Left renal pelvis (tissue), 4 donors: ENCODE measurements around the gene PHC1. TPM values are rescaled to one million over a fixed set of nuclear protein-coding genes. Genes with fewer than 3 reads are reported as not detected.

Experiments used
- DNase-seq, 4 donors: peaks; one replicate each; pipeline ENCODE4 v3.0.0-alpha.2; 2013; ENCODE audit warnings: low read depth in 4 of 4, low spot score in 3 of 4
- polyA plus RNA-seq, 4 donors: library from polyadenylated mRNA; unstranded; fragments of 120-200 nt; gene quantifications; one replicate each; pipeline ENCODE4 v1.2.1, GENCODE V29; 2013; ENCODE audit not compliant: insufficient read length in 4 of 4

Gene PHC1
- polyA plus RNA-seq, 4 donors, result 78.5 to 111 (median 88.7) TPM

DNA sequence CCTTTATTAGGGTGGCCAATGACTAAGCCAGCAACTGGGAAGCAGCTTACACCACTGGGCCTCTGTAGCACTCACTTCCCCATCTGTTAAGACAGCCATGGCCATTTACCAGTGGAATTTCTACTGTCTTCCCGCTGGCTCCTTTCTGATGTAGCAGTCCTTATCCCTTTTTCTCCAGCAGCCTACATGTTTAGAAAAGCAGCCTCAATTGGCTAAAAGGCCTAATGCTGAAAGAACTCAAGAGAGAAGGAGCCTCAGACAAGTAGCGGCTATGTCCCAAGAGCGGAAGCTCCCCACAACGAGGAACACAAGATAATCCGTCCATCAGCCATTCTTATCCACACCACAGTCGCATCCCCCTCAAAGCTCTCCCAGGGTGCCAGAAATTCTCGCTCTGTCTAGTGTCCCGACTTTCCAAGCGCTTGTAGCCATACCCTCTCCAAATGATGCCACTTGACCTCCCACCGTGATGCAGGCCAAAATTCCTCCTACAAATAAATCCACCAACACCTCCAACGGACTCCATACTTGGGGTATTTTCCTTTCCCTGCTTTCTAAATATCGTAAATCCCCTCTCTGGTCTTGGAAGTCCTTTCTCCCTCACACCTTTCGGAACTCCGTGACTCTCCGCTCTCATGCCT lies 34.5 kb downstream of the PHC1 start:
- peak in 2 of 4 donors; percentile 5 to 12 for DNase-seq

DNA sequence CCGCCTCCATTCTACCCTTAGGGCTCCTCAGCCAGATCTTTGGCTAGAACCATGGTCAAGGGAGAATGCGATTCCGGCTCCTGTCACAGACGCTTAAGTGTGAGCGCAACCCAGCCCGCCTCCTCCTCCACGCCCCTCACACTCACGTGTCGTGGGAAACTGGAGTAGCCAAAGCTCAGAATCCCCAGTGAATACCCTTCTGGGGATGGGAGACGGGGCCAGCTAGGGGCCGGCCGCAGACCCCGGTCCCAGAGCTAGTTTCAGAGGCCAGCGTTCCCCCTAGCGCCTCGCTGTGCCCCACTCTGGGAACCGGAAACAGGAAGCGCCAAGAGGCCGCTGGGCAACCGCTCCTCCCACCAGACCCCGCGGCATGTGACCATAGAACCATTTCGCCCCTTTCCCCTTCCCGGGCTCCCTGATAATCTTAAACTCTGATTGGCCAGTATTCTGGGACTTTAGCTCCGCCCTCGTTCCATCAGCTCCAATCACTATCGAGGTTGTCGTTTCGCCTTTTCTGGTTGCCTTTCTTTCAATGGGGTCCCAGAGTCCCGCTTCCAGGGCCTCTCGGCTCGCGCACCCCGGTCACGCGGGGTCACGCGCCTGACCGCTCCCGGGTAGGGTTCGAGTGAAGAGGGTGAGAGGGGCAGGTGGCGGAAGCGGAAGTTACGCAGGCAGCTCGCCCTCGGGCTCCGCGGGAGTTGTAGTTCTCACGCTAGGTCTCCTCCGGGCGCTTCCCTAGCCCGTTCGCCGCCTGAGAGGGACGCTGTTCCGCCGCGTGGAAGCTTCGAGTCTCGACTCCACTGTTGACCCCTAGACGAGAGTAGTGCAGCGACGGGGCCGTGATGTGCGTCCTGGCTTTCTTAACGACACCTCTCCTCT lies 35.3 kb downstream of the PHC1 start, which contains the start of gene M6PR:
TSS of gene M6PR (minus strand) at position 304 of the 879 bp plus-strand sequence. CDS start 3,241 bp downstream, outside the sequence.
- DNase-seq, result peak; percentile 88 to 93 (median 91)

DNA sequence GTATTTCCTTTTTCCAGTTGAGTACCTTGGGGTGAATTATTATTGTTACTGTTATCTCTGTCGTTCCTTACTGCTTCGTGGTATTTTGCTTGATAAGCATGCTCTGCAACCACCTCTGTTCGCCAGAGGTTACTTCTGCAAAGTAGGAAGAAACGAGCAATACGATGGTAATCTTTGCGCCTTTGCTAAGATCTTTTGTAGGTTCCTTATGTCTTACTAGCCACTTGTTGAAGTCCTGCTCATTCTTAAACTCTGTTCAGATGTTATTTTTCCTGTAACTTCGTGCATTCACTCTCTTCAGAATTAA lies 35.9 kb downstream of the PHC1 start:
- no peak for DNase-seq

DNA sequence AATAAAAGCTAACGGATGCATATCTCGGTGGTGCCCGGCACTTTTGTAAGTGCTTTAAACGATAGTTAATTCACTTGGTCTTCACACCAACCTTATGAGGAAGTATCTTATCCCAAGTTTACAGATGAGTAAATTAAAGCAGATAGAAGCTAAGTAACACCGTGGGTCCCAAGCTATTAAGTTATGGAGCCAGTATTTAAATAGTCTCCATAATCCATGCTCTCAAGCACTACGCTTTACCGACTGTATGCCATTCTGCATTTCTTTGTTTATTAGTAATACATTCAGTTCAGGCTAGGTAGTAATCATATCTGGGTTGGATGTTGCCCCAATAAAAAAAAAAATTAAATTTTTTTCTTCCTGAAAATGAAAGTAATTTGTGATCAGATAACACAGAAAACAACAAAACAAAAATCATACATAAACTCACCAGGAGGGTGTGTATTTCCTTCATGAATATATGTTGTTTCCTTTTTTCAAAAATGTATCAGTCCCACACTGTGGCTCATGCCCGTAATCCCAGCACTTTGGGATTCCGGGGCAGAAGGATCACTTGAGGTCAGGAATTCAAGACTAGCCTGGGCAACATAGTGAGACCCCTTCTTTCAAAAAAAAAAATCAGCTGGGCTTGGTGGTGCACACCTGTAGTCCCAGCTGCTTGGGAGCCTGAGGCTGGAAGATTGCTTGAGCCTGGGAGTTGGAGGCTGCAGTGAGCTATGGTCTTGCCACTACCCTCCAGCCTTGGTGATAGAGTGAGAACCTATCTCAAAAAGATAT lies 36.6 kb downstream of the PHC1 start:
- DNase-seq, result no peak

DNA sequence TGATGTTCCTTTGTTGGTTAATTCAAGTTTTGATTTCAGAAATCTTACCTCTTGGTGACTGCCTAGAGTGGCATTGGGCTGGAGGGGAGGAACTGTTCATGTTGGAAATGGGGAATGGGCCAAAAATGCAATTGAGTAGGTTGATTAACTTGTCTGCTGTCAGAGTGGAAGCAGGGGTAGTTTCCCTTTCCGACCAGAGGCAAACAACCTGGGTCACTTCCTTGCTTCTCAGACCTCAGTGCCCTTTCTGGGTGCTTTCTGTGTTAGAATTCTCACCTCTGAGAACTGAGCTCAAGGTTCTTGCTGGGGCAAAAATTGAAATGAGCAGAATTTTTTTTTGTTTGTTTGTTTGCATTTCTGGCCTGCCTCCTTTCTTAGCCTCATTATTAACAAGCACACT lies 37.4 kb downstream of the PHC1 start:
- DNase-seq, result no peak

DNA sequence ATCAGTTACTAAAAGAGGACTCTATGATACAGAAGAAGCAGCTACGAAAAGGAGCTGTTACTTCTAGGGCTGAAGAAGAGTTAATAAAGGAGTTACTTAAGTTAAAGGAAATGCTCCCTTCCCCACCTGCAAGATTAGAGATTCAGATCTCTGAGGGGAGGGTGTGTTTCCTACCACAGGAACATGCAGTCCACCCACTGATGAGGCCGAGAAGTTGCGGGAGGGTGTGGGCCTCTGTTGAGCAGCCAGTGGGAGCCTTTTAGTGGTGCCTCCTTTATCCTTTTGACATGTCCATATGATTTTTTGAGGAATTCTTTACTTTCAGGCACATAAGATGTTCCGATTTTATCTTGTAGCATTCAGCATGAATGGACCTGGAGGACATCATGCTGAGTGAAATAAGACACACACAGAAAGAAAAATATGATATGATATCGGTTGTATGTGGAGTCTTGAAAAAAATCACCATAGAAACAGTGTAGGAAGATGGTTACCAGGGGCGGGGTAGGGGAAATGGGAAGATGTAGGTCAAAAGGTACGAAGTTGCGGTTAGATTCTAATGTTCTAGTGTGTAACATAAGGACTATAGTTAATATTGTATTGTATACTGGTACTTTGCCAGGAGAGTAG lies 39.6 kb downstream of the PHC1 start:
- no peak for DNase-seq

DNA sequence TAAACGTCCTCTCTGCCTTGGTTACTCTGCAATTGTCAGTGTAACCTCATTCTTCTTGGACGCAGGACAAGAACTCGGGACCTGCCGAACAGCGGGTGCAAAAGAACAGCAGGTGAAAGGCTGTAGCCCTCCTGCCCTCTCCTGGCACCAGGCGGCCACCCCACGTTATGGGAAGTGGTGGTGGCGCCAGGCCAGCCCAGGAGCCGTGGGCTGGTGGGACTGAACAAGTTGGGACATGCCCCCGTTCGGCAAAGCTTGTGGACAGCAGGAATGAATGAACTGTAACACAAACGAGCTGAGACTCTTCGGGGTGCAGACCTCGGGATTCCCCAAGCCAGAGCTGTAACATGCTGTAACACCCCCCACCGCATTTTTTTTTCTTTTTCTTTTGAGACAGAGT lies 41.8 kb downstream of the PHC1 start:
- DNase-seq, result no peak

DNA sequence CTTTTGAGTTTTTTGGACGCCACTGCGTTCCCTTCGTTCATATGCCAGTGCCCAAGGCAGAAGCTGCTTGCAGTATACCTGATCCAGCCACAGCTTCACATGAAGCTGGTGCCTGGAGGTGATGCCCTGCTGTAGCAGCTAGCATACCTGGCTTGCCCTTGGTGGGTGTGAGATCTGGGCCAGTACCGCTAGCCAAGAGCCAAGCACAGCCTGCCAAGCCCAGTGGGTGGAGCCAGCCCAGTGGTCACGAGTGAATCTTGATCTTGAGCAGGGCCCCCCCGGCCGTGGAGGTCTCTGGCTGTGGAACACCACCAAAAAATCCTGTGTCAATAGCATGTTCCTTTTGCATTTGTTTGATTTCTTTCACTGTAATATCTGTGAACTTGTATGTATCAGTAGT lies 42.5 kb downstream of the PHC1 start:
- no peak for DNase-seq

DNA sequence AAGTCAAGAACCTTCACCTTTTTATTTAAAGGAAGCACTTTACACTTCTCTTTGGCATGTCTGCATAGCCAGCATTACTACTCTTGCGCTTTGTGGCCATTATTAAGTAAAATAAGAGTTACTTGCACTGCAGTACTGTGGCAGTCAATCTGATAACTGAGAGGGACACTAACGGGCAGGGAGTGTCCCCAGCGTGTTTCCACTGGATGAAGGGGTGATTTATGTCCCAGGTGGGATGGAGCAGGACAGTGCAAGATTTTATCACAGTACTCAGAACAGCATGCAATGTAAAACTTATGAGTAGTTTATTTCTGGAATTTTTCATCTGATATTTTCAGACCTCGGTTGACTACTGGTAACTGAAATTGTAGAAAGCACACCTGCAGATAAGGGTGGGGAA lies 43.3 kb downstream of the PHC1 start:
- no peak for DNase-seq

DNA sequence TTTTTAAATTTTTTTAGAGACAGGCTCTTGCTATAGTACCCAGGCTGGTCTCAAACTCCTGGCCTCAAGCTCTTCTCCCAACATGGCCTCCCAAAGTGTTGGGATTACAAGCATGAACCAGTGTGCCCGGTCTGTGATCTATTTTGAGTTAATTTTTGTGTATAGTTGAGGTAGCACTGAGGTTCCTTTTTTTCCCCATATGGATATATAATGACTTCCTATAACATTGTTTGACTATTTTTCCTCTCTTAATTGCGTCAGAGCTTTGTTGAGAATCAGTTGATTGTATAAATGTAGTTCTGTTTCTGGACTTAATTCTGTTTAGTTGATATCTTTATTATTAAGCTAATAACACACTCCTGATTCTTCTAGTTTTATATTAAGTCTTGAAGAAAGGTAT lies 43.8 kb downstream of the PHC1 start:
- DNase-seq, result no peak

DNA sequence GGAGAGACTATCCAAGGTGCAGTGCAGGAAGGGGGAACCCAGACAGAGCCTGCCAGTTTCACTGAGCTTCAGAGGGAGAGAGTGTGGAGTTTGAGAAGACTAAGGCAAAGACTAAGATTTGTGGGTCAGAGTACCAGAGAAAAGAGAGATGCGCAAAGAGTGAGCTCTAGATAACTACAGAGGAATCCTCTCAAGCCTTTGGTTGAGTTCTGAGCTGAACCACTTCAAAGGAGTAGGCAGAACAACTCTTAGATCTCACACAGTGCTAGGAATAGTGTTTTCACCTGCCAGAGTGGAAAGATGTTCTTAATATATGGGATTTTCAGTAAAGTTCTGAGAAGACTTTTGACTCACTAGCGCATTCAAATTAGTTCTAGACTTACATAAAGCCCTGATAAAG lies 45.9 kb downstream of the PHC1 start:
- no peak for DNase-seq

DNA sequence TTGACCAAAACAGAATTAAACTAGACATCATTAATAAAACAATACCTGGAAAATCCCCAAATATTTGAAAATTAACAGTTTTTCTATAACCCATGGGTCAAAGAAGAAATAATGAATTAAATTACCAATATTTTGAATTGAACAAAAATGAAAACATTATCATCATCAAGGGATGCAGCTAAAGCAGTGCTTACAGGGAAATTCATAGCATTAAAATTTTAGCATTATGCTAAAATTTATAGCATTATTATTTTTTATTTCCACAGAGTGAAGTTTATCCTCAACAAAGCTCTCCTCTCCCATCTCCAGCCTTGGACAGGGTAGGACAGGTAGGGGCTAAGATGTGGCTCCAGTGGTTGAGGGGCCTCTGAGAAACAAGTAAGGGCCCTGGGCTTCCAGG lies 54.5 kb downstream of the PHC1 start:
- DNase-seq, result no peak

DNA sequence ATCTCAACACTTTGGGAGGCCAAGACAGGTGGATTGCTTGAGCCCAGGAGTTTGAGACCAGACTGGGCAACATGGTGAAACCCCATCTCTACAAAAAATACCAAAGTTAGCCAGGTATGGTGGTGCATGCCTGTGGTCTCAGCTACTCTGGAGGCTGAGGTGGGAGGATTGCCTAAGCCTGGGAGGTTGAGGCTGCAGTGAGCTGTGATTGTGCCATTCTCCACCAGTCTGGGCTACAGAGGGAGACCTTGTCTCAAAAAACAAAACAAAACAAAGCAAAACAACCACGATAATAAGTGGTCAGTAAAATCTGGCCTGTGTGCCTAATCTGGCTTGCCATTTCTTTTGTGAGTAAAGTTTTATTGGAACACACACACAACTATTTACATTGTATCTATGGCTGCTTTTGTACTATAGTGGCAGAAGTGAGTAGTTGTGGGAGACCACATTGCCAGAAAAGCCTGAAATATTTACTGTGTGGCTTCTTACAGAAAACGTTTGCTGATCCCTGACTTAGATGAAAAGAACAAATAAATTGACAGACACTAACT lies 55.6 kb downstream of the PHC1 start:
- DNase-seq, result no peak

DNA sequence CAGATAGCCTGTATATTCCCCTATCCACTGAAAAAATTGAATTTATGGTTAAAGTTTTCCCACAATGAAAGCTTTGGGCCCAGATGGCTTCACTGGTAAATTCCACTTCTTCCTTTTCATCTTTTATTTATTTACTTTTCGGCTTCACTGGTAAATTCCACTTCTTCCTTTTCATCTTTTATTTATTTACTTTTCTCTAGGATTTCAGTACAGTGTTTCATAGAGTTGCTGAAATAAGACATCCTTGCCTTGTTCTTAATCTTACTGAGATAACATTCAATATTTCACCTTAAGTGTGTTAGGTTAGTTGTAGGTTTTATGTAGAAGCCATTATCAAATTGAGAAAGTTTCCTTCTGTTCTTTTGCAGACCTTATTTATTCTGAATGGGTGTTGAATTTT lies 56.1 kb downstream of the PHC1 start:
- DNase-seq, result no peak

DNA sequence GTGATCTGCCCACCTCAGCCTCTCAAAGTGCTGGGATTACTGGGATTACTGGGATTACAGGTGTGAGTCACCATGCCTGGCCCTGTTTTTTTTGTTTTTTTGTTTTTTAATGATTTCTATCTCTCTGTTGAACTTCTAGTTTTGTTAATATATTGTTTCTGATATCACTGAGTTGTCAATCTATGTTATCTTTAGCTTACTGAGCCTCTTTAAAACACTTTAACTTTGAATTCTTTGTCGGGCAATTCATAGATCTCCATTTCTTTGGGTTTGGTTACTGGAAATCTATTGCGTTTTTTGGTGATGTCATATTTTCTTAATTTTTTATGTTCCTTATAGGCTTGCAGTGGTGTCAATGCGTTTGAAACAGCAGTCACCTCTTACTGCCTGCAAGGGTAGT lies 65.8 kb downstream of the PHC1 start:
- no peak for DNase-seq

DNA sequence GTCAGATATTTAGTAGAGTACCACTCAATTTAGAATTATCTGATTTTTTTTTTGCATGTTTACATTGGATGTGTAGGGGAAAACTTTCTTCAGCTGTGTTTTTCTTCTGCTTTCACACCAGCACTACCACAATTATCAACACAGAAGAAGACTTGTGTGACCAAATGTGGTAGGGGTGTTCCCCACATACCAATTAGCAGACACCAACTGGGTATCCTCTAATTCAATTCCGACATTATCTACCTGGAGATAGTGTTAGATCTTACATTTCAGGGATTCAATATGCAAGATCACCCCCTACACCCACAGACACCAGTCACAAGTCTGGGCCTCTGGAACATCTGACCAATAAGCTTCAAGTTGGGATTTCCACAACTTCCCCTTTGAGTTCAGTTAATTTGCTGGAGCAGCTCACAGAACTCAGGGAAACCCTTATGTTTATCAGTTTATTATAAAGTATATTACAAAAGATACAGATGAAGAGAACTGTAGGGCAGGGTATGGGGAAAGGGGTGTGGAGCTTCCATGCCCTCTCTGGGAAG lies 71.0 kb downstream of the PHC1 start:
- DNase-seq, result no peak

DNA sequence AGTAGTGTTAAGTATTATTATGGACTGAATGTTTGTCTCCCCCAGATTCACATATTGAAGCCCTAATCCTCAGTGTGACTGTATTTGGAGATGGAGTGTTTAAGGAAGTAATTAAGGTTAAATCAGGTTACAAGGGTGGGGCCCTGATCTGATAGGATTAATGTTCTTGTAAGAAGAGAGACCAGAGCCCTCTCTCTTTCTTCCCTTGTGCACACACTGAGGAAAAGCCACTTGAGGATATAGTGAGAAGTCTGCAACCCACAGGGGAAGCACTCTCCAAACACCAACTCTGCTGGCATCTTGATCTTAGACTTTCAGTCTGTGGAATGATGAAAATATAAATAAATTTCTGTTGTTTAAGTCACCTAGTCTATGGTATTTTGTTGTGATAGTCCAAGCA lies 72.9 kb downstream of the PHC1 start:
- DNase-seq, result no peak

DNA sequence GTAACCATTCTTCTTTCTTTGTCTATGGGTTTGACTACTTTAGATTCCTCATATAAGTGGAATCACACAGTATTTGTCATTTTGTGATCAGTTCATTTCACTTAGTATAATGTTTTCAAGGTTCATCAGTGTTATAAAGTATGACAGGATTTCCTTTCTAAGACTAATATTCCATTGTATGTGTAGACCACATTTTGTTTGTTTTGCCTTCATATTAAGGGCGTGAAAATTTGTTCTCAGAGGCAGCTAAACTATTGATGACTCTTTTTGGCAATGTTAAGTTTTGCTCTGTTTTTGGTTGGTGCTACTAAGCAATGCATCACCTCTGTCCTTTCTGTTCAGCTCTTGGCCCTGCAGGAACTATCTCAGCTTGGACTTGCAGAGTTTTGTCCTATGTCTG lies 73.4 kb downstream of the PHC1 start:
- no peak for DNase-seq

DNA sequence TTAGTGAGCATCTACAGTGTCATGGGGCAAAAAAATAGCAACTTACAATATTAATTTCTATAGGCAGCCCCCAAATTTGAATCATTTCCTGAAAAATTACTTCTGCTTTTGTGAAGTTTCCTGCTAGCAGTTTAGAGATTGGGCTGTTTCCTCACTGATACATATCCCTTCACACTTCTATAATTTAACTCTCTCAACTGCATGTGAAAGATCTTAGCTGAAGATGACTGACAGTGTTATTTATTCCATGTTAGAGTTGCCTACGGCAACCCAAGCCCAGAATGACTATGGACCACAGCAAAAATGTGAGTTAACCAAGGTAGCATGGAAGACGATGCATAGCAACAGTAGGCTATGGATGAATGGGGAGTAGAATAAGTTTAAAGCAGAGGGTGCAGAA lies 75.1 kb downstream of the PHC1 start, which contains the start of gene KLRG1:
TSS of gene KLRG1 (plus strand) at position 134 of the 400 bp plus-strand sequence. CDS start at position 224, 90 bp downstream.
- DNase-seq, result no peak
